ENCODE measurements around the gene CACNA1A. TPM values are rescaled to one million over a fixed set of nuclear protein-coding genes. Genes with fewer than 3 reads are reported as not detected.

CACNA1A gene
- total RNA-seq, 2 donors from 2014 or later, result 0.27 to 2.3 TPM

- Histone ChIP-seq H3K36me3 (no peaks in the 10 kb centered on the region), H3K27me3 (replicated peaks; ENCODE audit: insufficient read depth) (no peaks in the 10 kb centered on the region), H3K9me3 (no peaks in the 10 kb centered on the region), H3K4me3 (no peak overlapping the region), H3K4me1 (ENCODE audit: control insufficient read depth in 1 of 2, low read depth in 2 of 2) (no peaks in the 10 kb centered on the region), H3K27ac (no peak overlapping the region)
- DNase-seq (ENCODE audit: low spot score) (no peak), ATAC-seq (ENCODE audit: insufficient number of reproducible peaks, low FRiP score, low read depth) (no peak)
- TF ChIP-seq, protein P1, sequence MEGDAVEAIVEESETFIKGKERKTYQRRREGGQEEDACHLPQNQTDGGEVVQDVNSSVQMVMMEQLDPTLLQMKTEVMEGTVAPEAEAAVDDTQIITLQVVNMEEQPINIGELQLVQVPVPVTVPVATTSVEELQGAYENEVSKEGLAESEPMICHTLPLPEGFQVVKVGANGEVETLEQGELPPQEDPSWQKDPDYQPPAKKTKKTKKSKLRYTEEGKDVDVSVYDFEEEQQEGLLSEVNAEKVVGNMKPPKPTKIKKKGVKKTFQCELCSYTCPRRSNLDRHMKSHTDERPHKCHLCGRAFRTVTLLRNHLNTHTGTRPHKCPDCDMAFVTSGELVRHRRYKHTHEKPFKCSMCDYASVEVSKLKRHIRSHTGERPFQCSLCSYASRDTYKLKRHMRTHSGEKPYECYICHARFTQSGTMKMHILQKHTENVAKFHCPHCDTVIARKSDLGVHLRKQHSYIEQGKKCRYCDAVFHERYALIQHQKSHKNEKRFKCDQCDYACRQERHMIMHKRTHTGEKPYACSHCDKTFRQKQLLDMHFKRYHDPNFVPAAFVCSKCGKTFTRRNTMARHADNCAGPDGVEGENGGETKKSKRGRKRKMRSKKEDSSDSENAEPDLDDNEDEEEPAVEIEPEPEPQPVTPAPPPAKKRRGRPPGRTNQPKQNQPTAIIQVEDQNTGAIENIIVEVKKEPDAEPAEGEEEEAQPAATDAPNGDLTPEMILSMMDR (IDR thresholded peaks at IDR 0.05), result no peak
These were observed 217.0 kb downstream of the CACNA1A start for GRCh38 chr19:13289295-13289694.

DNA sequence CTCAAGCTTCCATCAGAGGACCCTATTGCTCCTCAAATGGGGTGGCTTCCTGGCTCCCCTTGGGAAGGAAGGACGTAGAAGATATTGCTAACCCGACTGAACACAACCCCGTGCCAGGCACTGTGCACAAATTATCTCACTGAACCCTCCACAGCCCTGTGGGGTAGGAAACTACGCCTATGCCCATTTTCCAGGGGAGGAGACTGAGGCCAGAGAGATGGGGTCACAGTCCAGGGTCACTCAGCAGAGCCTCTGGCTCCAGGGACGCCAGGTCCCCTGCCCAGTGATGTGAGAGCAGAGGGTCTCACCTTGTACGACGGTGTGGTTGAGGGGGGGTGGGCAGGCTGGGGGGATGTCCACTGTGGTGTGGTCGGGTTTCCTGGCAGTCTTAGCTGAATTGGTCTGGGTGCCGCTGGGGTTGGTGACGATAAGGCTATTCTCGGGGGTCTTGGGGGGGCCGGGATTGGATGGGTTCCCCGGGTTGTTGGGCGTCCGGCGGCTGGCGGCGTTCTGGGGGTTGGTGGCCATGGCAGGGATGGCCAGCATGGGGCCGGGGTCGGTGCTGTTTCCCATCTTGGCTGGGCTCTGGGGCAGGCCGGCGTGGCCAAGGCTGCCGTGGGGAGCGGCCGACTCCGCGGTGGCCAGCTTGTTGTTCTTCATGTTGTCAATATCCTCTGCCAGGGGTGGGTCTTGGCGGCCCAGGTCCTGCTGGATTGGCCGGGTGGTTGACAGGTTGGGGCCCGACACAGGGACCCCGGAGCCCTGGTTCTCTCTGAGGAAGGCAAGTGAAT is 219.9 kb downstream of the CACNA1A start:
- no peak for ATAC-seq (ENCODE audit: insufficient number of reproducible peaks, low FRiP score, low read depth)
- TF ChIP-seq, protein P1 (IDR thresholded peaks at IDR 0.05), result no peak

GRCh38 chr19:13284929-13285928 is 221.1 kb downstream of the CACNA1A start:
- ATAC-seq (ENCODE audit: insufficient number of reproducible peaks, low FRiP score, low read depth) (no peak), DNase-seq (ENCODE audit: low spot score) (no peak)
- no peak overlapping the region for H3K4me3 ChIP-seq
- no peaks in the 10 kb centered on the region for H3K27me3 ChIP-seq (replicated peaks; ENCODE audit: insufficient read depth)
- no peaks in the 10 kb centered on the region for H3K9me3 ChIP-seq
- no peaks in the 10 kb centered on the region for H3K36me3 ChIP-seq
- H3K4me1 ChIP-seq (ENCODE audit: control insufficient read depth in 1 of 2, low read depth in 2 of 2), result no peaks in the 10 kb centered on the region
- no peak overlapping the region for H3K27ac ChIP-seq
- TF ChIP-seq, protein P1 (IDR thresholded peaks at IDR 0.05), result no peak

More for the DNA sequence above, 219.9 kb downstream of the CACNA1A start:
- Histone ChIP-seq H3K27ac (no peak overlapping the region), H3K36me3 (no peaks in the 10 kb centered on the region), H3K4me3 (no peak overlapping the region), H3K27me3 (replicated peaks; ENCODE audit: insufficient read depth) (no peaks in the 10 kb centered on the region), H3K9me3 (no peaks in the 10 kb centered on the region), H3K4me1 (ENCODE audit: control insufficient read depth in 1 of 2, low read depth in 2 of 2) (no peaks in the 10 kb centered on the region)
- no peak for DNase-seq (ENCODE audit: low spot score)

GRCh38 chr19:13283871-13284270 is 222.4 kb downstream of the CACNA1A start:
- TF ChIP-seq, protein P1 (IDR thresholded peaks at IDR 0.05), result no peak
- H3K36me3 ChIP-seq, result no peaks in the 10 kb centered on the region

More at GRCh38 chr19:13283871-13284270, 222.4 kb downstream of the CACNA1A start:
- DNase-seq (ENCODE audit: low spot score), result no peak
- no peaks in the 10 kb centered on the region for H3K9me3 ChIP-seq
- ATAC-seq (ENCODE audit: insufficient number of reproducible peaks, low FRiP score, low read depth), result no peak
- H3K4me1 ChIP-seq (ENCODE audit: control insufficient read depth in 1 of 2, low read depth in 2 of 2), result no peaks in the 10 kb centered on the region
- no peak overlapping the region for H3K27ac ChIP-seq
- H3K4me3 ChIP-seq, result no peak overlapping the region
- no peaks in the 10 kb centered on the region for H3K27me3 ChIP-seq (replicated peaks; ENCODE audit: insufficient read depth)

Data from thoracic aorta (tissue), 2 donors.